Upper lobe of left lung (tissue), 4 donors: ENCODE measurements around the gene MB.

Experiments
- EP300 ChIP-seq, 4 donors: sonication (generic); formaldehyde crosslinking; IDR thresholded peaks; one replicate each; pipeline ENCODE4 v1.5.1; 2017; ENCODE audit warnings: antibody characterized with exemption in 4 of 4, control low read depth in 2 of 4
- POLR2A ChIP-seq, 4 donors: fragments of 450-650 bp; IDR thresholded peaks; one replicate each; pipeline ENCODE4 v1.5.1; 2016 to 2017; ENCODE audit warnings: antibody characterized with exemption in 4 of 4, mild to moderate bottlenecking in 2 of 4
- POLR2AphosphoS5 ChIP-seq, 2 donors: sonication (generic); formaldehyde crosslinking; IDR thresholded peaks; one replicate each; pipeline ENCODE4 v1.5.1; 2017; ENCODE audit warnings: antibody characterized with exemption in 2 of 2
- TF ChIP-seq, protein P1 (sequence below), 6 experiments: fragments of 450-650 bp in 4 of 6; fragments of 200-600 bp in 2 of 6; sonication (generic) in 2 of 6; IDR thresholded peaks; one replicate each; pipeline ENCODE4 v1.5.1; 2016 to 2019; ENCODE audit warnings: antibody characterized with exemption in 6 of 6

GRCh38 chr22:35587896-35588295 is 29.2 kb downstream of the MB start:
- TF ChIP-seq, protein P1, sequence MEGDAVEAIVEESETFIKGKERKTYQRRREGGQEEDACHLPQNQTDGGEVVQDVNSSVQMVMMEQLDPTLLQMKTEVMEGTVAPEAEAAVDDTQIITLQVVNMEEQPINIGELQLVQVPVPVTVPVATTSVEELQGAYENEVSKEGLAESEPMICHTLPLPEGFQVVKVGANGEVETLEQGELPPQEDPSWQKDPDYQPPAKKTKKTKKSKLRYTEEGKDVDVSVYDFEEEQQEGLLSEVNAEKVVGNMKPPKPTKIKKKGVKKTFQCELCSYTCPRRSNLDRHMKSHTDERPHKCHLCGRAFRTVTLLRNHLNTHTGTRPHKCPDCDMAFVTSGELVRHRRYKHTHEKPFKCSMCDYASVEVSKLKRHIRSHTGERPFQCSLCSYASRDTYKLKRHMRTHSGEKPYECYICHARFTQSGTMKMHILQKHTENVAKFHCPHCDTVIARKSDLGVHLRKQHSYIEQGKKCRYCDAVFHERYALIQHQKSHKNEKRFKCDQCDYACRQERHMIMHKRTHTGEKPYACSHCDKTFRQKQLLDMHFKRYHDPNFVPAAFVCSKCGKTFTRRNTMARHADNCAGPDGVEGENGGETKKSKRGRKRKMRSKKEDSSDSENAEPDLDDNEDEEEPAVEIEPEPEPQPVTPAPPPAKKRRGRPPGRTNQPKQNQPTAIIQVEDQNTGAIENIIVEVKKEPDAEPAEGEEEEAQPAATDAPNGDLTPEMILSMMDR (IDR thresholded peaks at IDR 0.05): no peak
- no peak for TF ChIP-seq POLR2A (IDR thresholded peaks at IDR 0.05)
- no peak for TF ChIP-seq EP300 (IDR thresholded peaks at IDR 0.05)
- no peak for TF ChIP-seq POLR2AphosphoS5 (IDR thresholded peaks at IDR 0.05)
